ENCODE measurements around the gene PNKP. TPM values are rescaled to one million over a fixed set of nuclear protein-coding genes. Genes with fewer than 3 reads are reported as not detected.

PNKP gene
- polyA plus RNA-seq, 1 donor from 2014 or later = 43.1 TPM

DNA sequence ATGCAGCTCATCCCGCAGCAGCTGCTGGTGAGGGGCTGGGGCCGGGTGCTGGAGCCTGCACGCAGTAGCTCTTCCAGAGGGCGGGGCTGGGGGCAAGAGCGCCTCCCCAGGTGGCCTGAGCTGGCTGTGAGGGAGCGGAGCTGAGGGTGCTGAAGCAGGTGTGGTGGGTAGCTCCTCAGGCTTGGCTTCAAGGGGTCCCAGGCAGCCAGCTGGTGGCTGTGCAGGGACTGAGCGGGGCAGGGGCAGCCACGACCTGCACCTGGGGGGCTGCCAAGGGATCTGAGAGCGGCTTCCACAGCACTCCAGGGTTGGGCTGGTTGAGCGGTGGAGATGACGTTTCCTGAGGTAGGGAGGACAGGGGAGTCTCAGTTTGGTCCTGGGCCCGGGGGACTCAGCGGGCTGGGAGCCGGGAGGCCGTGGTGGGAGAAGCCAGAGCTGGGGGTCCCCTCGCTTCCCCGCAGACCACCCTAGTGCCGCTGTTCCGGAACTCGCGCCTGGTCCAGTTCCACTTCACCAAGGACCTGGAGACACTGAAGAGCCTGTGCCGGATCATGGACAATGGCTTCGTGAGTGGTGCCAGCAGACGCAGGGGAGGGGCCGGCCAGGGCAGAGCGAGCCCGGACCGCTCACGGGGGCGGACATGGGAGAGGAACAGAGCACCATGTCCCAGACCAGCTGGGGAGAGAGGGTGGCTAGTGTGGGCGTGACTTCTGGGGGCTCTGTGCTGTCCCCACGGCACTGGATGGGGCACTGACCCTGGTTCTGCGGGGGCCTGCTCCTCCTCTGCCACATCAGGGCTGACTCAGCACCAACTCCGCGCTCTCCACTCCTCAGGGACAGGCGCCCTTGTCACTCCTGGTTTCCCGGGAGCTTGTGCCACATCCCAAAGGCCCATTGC, 9.0 kb downstream of the PNKP start:
- H3F3A ChIP-seq (ENCODE audit: insufficient read depth, low read length, poor library complexity, severe bottlenecking) = no peaks in the 10 kb centered on the region
- H3K27me3 ChIP-seq (ENCODE audit: insufficient read depth, low read depth, low read length) = no peaks in the 10 kb centered on the region
- H2AFZ ChIP-seq (ENCODE audit: low read depth, low read length) = no peak overlapping the region
- peaks cover 18% of the 10 kb centered on the region for H3K79me2 ChIP-seq (replicated peaks; ENCODE audit: insufficient read depth, low read length)
- no peak overlapping the region for H3K9ac ChIP-seq (ENCODE audit: low read length)
- H3K9me2 ChIP-seq (ENCODE audit: insufficient read depth, low read length) = no peaks in the 10 kb centered on the region
- H3K4me3 ChIP-seq (ENCODE audit: low read length) = no peak overlapping the region
- H3K36me3 ChIP-seq (ENCODE audit: insufficient read depth, low read length) = no peaks in the 10 kb centered on the region
- H3K9me3 ChIP-seq (ENCODE audit: low read length) = no peaks in the 10 kb centered on the region
- H4K20me1 ChIP-seq (ENCODE audit: insufficient read depth) = peaks cover 30% of the 10 kb centered on the region
- no peak overlapping the region for H3K4me2 ChIP-seq (ENCODE audit: low read length)
- H3K27ac ChIP-seq (ENCODE audit: low read length) = no peak overlapping the region
- no peak for TF ChIP-seq RAD21 (conservative IDR thresholded peaks at IDR 0.05)
- TF ChIP-seq, protein P1, sequence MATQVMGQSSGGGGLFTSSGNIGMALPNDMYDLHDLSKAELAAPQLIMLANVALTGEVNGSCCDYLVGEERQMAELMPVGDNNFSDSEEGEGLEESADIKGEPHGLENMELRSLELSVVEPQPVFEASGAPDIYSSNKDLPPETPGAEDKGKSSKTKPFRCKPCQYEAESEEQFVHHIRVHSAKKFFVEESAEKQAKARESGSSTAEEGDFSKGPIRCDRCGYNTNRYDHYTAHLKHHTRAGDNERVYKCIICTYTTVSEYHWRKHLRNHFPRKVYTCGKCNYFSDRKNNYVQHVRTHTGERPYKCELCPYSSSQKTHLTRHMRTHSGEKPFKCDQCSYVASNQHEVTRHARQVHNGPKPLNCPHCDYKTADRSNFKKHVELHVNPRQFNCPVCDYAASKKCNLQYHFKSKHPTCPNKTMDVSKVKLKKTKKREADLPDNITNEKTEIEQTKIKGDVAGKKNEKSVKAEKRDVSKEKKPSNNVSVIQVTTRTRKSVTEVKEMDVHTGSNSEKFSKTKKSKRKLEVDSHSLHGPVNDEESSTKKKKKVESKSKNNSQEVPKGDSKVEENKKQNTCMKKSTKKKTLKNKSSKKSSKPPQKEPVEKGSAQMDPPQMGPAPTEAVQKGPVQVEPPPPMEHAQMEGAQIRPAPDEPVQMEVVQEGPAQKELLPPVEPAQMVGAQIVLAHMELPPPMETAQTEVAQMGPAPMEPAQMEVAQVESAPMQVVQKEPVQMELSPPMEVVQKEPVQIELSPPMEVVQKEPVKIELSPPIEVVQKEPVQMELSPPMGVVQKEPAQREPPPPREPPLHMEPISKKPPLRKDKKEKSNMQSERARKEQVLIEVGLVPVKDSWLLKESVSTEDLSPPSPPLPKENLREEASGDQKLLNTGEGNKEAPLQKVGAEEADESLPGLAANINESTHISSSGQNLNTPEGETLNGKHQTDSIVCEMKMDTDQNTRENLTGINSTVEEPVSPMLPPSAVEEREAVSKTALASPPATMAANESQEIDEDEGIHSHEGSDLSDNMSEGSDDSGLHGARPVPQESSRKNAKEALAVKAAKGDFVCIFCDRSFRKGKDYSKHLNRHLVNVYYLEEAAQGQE (IDR thresholded peaks at IDR 0.05; ENCODE audit: borderline replicate concordance) = no peak
- TF ChIP-seq EZH2 (IDR thresholded peaks at IDR 0.05; ENCODE audit: borderline replicate concordance, insufficient read depth, low read length, poor library complexity, severe bottlenecking) = no peak
- TF ChIP-seq MXI1 (conservative IDR thresholded peaks at IDR 0.05; ENCODE audit: poor library complexity, severe bottlenecking) = no peak
- TF ChIP-seq POLR2AphosphoS5 (IDR thresholded peaks at IDR 0.05) = no peak
- no peak for TF ChIP-seq SMC3 (conservative IDR thresholded peaks at IDR 0.05; ENCODE audit: poor library complexity)
- TF ChIP-seq, protein P2, sequence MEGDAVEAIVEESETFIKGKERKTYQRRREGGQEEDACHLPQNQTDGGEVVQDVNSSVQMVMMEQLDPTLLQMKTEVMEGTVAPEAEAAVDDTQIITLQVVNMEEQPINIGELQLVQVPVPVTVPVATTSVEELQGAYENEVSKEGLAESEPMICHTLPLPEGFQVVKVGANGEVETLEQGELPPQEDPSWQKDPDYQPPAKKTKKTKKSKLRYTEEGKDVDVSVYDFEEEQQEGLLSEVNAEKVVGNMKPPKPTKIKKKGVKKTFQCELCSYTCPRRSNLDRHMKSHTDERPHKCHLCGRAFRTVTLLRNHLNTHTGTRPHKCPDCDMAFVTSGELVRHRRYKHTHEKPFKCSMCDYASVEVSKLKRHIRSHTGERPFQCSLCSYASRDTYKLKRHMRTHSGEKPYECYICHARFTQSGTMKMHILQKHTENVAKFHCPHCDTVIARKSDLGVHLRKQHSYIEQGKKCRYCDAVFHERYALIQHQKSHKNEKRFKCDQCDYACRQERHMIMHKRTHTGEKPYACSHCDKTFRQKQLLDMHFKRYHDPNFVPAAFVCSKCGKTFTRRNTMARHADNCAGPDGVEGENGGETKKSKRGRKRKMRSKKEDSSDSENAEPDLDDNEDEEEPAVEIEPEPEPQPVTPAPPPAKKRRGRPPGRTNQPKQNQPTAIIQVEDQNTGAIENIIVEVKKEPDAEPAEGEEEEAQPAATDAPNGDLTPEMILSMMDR (IDR thresholded peaks at IDR 0.05; ENCODE audit: poor library complexity, severe bottlenecking) = no peak
- no peak for TF ChIP-seq EP300 (conservative IDR thresholded peaks at IDR 0.05; ENCODE audit: poor library complexity, severe bottlenecking)
- TF ChIP-seq TAF1 (IDR thresholded peaks at IDR 0.05; ENCODE audit: low read depth) = no peak

DNA sequence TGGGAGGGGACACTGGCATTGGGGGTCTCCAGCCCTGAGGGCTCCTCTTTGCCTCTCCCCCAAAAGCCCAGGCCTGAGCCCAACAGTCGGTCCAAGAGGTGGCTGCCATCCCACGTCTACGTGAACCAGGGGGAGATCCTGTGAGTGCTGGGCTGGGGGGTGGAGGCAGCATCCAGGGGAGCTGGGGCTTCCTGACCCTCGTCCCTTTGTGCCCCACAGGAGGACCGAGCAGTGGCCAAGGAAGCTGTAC, 9.6 kb downstream of the PNKP start:
- Histone ChIP-seq H3K4me3 (ENCODE audit: low read length) (no peak overlapping the region), H3K27me3 (ENCODE audit: insufficient read depth, low read depth, low read length) (no peaks in the 10 kb centered on the region), H3K9ac (ENCODE audit: low read length) (no peak overlapping the region), H3K9me3 (ENCODE audit: low read length) (no peaks in the 10 kb centered on the region), H3K9me2 (ENCODE audit: insufficient read depth, low read length) (no peaks in the 10 kb centered on the region), H3K36me3 (ENCODE audit: insufficient read depth, low read length) (no peaks in the 10 kb centered on the region), H3F3A (ENCODE audit: insufficient read depth, low read length, poor library complexity, severe bottlenecking) (no peaks in the 10 kb centered on the region), H4K20me1 (ENCODE audit: insufficient read depth) (peaks cover 35% of the 10 kb centered on the region), H3K79me2 (replicated peaks; ENCODE audit: insufficient read depth, low read length) (peaks cover 24% of the 10 kb centered on the region), H3K27ac (ENCODE audit: low read length) (no peak overlapping the region), H2AFZ (ENCODE audit: low read depth, low read length) (no peak overlapping the region), H3K4me2 (ENCODE audit: low read length) (no peak overlapping the region)
- no peak for TF ChIP-seq EP300 (conservative IDR thresholded peaks at IDR 0.05; ENCODE audit: poor library complexity, severe bottlenecking)
- TF ChIP-seq MXI1 (conservative IDR thresholded peaks at IDR 0.05; ENCODE audit: poor library complexity, severe bottlenecking) = no peak
- TF ChIP-seq TAF1 (IDR thresholded peaks at IDR 0.05; ENCODE audit: low read depth) = no peak
- TF ChIP-seq, protein P2 (IDR thresholded peaks at IDR 0.05; ENCODE audit: poor library complexity, severe bottlenecking) = no peak
- no peak for TF ChIP-seq EZH2 (IDR thresholded peaks at IDR 0.05; ENCODE audit: borderline replicate concordance, insufficient read depth, low read length, poor library complexity, severe bottlenecking)

Data from neural cell (in vitro differentiated cells).